ENCODE data around the gene FKTN.

The FKTN gene

DNA sequence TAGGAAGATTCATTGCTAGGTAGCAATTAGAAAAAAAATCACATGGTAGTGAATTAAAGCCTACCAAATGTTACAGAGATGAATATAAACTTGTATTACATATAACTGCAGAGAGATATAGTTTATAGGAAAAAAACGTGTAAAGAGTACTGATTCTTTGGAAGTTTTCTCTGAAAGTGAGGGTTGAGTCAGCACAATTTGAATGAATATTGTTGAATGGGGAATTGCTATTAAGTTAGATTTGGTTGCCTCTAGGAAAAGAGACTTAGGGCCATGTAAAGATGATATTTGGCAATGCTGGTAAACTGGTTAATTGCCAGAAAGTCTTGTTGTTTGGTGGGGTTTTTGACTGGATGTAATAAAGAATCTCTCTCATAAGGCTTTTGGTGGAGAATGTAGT is 67.2 kb downstream of the FKTN start:
- in situ Hi-C loops (cut with MboI; ENCODE audit: low sequenced_read_pairs) = no loop called here

DNA sequence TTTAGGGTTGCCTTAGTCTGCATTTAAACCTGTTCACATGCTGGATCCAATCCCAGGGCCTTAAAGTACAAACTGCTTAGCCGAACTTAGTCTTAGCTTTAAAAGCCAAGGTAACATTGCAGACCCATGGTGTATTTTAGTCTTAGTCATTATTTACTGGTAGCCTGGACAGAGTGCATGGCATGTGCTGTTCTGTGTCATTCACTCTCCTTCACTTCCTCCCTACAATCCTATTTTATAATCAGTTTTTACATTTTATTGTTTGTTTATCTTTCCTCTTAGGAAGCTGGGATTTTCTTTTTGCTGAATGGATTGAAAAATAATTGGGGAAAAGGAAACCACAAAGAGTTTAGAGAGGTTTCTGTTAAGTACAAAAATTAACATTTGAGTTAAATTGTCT is 74.9 kb downstream of the FKTN start:
- in situ Hi-C loops (cut with MboI; ENCODE audit: low sequenced_read_pairs) = no loop called here

DNA sequence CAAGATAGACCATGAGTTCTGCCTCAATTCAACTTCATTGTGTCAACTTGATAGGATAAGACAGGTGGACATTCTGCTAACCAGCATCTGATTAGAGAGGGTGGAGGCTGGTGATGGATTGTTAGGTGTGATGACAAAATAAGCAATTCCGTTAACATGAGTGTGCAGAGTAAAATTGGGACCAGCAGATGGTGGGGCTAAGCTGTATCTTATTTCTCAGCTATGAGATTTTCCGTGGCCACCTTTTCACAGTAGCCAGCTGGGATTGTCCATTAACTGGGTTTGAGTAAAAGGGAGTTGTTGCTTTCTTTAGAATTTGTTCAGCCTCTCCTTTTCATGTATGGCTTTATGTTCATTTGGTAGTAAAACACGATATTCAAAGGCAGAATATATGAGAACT is 75.5 kb downstream of the FKTN start:
- in situ Hi-C loops (cut with MboI; ENCODE audit: low sequenced_read_pairs) = no loop called here

DNA sequence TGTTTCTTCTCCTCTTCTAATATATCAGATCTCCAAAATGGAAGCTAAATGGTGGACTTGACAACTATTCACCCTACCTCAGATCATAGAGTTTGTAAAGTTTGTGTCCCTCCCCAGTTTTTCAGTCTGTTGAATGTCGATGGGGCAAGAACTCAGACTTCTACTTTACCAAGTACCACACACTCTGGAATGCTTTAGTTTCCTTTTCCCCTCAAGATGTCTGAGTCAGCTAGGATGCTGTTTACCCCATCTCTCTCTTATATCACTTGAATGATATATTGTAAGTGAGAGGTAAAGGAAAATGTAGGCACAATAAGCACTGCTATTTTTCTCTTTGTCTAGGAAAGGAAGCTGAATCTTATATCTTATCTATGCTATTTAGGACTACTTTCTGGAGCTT is 78.4 kb downstream of the FKTN start:
- in situ Hi-C loops (cut with MboI; ENCODE audit: low sequenced_read_pairs) = no loop called here

DNA sequence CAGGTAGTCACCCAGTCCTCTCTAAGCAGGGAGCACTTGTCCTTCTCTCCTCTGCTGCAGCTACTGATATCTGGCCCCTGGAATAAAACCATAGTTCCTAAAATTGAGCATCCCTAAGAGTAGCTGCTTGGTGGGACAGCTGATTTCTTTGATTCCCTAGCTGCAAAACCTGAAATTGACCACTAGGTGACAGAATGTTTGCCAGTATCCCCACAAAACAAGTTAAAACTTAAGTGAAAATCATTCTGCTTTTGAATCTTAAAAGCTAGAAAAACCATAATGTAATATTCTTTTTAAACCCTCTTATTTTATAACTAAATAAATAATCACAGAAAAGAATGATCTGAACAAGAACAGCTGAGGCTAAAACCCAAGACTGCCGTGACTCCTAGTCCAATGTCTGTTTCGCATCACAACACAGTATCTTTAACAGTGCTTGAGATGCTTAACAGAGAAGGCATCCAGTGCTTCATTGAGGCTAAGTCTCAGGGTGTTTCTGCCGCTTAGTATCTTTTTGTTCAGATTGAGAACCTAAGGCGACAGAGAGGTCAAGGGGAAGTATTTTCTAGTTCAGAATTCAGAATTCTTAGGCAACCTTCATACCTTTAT is 80.0 kb downstream of the FKTN start:
- in situ Hi-C loops (cut with MboI; ENCODE audit: low sequenced_read_pairs) = no loop called here

DNA sequence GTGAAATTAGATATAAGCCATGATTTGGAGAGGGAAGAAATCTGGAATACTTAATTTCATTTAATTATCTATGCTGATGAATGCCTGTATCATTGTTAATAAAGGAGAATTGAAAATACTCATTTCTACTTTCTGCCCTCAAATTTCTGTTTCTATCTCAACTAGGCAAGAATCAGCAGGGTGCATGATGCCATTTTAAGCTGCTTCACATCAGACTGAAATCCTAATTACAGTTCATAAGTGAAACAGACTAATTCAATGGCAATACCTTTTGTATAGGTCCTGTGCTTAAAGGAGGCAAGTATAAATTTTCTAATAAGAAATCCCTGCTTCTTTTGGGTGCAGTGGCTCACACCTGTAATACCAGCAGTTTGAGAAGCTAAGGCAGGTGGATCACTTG is 82.0 kb downstream of the FKTN start:
- in situ Hi-C loops (cut with MboI; ENCODE audit: low sequenced_read_pairs) = no loop called here

DNA sequence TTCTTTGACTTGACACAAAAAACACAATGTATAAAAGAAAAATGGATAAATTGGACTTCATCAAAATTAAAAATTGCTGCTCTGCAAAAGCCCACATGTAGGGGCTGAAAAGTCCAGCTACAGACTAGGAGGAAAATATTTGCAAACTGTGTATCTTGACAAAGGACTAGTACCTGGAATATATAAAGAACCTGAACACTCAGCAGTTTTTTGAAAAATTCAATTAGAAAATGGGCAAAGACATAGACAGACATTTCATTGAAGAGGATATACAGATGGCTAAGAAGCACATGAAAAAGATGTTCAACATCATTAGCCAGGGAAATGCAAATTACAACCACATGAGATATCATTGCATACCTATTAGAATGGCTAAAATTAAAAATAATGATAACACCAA is 85.9 kb downstream of the FKTN start:
- in situ Hi-C loops (cut with MboI; ENCODE audit: low sequenced_read_pairs) = no loop called here

DNA sequence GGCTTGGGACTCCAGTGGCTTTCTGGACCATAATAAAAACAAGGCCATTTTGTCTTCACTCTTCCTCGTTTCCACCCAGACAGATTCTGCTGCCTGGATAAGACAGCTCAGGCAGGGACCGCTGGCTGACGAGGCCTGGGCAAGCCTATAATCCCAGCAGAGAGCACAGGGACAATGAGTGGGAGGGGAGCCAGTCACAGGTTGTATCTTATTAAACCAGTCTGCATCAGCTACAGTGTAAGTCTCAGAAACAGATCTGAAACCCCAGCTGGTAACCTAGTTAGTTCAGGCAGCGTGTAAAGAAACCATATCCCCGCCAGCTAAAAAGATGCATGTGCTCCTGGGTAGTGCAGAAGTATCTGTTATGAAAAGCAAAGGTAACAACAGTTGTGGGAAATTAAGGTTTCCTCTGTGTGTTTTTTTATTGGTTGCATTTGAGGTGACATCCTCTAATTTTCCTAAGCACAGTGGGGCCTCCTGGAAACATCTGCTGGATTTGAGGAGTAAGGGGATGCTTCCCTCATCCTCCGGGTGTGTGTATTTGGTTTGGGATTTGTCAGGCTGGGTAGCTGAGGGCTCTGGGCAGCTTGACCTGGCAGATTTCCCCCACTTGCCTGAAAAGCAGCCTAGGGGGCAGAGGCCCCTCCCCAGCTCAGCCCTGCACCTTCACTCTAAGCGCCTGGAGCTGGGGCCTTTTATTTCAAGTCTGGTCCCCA is 89.1 kb downstream of the FKTN start:
- in situ Hi-C loops (cut with MboI; ENCODE audit: low sequenced_read_pairs) = no loop called here

DNA sequence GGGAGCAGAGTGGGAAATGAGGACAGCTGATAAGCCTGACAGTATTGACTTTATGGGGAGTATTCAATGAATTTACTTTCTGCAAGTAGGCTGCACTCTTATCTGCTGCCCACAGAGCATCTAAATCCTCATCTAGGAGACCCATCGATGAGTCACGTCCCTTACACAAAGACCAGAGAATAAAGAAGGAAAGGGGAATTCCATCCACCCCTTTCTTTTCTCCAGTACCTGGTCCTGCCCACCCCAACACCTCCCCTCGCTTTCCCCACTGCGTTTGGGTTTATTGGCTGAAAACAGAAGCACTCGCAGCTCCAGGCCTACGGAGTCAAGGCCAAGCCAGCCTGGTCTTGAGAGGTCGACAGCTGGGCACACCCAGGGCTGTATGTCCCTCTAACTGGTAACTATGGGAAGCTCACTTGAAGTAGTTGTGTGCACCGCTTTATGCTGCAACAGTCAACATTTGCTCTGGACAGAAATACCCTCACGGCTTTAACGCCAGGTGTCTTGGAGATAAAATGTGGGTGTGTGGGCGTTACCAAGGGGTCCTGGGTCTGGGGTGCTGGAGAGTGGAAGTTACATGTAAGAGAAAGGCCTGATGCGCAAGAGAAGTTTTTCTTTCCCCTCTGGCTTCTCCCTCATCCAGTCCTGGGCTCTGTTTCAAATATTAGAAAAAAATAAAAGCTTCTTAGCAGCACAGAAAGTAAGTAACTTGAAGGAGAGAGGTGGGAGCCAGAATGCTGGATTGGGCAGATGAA is 89.8 kb downstream of the FKTN start:
- in situ Hi-C loops (cut with MboI; ENCODE audit: low sequenced_read_pairs) = no loop called here

DNA sequence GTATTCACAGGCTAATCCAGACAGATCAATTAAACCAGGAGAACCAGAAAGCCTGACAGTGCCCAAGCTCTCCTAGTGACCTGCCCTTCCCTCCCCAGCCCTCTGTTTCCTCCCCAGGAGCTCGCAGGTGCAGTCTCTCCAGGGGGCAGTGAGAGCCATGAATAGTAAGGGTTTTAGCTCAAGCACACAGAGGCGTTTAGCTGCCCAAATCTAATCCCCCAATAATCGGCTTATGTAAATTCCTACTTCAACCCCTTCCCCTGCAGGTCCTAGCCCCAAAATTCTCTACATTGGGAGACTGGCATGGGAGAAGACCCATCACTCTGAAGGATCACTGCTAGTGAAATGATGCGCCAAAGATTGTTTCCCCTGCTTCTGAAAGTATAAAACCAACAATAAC is 93.9 kb downstream of the FKTN start:
- in situ Hi-C loops (cut with MboI; ENCODE audit: low sequenced_read_pairs) = no loop called here

DNA sequence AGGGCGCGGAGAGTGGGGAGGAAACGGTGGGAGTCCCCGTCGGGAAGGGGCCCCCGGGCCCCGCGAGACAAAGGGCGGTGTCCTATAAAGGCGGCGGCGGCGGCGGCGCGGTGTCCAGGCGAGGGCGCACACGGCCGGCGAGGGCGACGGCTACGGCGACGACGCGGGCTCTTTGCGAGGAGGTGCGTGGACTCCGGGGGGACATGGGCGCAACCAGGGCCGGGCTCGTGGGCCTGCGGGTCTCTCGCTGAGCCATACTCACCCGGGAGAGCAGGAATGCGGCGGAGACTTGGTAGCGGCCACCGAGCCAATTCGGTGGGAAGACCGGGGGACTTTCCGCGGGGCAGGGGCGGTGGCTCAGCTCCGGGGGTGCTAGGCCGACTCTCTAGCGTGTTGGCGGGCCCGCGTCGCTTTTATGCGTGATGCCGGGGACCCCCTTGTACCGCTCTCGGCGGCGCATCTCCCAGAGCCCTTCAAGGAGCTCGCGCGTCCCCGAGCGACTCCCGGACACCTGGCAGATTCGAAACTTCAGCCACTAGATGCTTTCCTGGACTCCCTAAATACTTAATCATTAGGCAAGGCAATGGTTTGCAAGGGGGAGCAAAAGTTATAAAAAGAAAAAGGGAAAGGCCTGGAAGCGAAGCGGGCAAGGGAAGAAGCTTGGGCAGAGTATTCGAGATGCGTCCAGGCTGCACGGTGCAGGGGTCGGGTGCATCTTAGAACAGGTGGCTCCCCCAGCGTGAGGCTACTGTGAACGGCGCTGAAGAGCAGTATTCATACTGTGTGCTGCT is 98.4 kb downstream of the FKTN start:
- in situ Hi-C loops (cut with MboI; ENCODE audit: low sequenced_read_pairs) = no loop called here

DNA sequence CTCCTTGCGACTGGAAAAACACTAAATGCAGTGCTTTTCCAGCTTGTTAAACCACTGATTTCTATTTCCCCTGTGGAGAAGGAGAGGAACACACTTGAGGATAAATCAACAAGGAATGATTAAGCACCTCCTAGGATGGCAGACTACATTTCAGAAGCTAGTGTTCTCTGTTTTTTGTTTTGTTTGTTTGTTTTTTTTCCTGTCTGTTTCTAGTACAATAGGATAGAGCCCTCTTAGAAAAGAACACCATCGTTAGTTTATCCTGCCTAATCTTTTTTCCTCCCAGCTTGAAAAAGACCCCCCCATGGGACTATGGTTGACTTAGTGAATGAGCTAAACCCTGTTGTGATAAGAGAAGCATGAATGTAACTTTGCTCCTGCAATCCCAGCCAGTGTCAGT is 100.4 kb downstream of the FKTN start:
- in situ Hi-C loops (cut with MboI; ENCODE audit: low sequenced_read_pairs) = no loop called here

DNA sequence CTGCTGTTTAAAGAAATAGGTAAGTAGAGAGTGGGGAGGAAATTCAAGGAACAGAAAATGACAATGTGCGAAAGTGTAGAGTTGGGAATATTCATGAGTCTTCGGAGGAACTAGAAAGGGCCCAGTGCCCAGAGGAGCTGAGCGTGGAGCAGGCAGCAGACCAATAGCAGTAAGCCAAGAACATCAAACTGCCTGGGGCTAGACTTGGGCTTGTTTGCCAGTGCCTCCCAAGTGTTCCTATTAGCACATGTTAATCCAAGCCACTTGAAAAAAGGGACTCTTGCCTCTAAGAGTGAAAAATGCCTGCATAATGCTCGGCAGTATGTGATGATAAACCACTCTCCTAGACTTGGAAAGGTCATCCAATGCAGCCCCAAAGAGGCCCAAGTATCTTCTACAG is 103.1 kb downstream of the FKTN start:
- in situ Hi-C loops (cut with MboI; ENCODE audit: low sequenced_read_pairs) = no loop called here

DNA sequence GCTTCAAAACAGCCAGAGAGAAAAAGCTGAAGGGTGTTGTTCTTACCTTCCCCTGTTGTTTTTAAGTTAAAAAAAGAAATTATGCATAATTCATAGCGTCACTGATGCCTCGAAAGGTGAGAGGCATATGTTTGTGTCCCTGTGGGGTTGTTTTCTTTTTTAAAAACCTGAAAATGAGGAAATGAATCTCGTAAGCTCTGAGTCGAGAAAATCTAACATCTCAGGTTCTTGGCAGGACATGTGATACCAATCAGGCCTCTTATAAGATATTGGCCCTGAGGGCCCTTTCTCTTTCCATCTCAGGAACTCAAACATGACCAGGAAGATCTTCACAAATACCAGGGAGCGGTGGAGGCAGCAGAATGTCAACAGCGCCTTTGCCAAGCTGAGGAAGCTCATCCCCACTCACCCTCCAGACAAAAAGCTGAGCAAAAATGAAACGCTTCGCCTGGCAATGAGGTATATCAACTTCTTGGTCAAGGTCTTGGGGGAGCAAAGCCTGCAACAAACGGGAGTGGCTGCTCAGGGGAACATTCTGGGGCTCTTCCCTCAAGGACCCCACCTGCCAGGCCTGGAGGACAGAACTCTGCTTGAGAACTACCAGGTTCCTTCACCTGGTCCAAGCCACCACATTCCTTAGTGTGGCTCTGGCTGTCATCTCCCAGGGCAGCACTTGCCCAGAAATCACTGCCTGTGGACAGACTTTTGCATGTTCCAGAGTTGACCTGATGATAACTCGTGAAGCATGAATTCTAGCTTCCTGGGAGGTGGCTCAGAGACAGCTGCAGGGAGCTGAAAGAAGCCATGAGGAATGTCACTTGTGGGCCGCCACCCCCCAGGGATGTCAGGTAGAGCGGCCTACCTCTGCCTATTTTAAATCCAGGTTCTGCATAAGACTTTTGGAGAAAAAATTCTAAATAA is 104.5 kb downstream of the FKTN start, which contains the start of gene TAL2:
TSS of gene TAL2 (plus strand) at position 274 of the 921 bp plus-strand sequence. CDS start at position 314, 40 bp downstream.
- in situ Hi-C loops (cut with MboI; ENCODE audit: low sequenced_read_pairs) = no loop called here

DNA sequence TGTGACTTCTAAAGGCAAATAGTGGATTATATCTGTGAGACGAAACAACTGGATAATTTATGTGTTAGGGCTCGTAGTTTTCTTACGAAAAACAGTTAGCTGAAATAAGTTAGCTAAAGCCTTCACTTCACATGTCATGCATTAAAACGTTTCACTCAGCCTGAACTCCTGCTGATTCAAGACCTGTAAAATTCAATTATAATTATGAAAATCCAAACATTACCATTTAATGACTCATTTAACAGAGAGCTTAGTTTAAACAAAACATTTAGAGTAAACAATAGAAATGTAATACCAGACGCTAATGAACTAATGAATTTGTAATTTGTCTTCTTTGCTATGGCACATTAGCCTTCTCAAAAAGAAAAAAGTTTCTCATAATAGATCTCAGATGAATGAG is 106.0 kb downstream of the FKTN start:
- in situ Hi-C loops (cut with MboI; ENCODE audit: low sequenced_read_pairs) = no loop called here

DNA sequence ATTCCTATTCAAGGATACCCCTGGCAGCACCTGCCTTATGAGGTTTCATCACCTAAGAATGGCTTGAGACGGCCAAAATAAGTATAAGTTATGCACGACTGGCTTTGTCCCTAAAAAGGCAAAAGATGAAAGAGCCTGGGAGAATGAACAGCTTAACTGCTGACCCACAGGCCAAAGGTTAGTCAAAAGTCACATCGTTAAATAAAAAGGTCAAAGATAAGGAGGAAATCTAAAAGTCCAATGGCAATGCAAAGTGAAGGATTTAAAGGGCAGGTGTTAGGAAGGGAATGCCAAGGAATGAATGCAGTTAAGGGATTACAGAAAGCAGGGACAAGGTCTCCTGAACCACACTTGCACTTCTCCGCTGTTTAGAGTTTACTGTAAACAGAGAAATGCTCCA is 109.9 kb downstream of the FKTN start:
- in situ Hi-C loops (cut with MboI; ENCODE audit: low sequenced_read_pairs) = no loop called here

DNA sequence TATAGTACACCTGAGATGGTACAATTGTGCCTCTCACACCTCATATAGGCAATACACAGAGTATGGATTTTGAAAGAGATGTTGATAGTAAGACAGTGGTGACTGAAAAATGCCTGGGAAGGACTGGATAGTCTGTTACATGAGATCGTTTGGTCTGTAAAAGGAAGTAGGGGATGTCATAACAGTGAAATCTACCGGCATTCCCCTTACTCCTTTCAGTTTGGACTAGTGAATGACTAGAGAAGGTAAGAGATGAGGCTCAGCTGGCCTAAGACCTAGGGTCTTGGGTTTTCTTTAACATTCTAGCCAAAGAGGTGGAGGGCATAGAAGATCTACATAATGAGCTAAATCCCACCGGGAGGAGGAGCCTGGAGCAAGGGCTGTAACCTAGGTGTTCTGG is 112.4 kb downstream of the FKTN start:
- in situ Hi-C loops (cut with MboI; ENCODE audit: low sequenced_read_pairs) = no loop called here

DNA sequence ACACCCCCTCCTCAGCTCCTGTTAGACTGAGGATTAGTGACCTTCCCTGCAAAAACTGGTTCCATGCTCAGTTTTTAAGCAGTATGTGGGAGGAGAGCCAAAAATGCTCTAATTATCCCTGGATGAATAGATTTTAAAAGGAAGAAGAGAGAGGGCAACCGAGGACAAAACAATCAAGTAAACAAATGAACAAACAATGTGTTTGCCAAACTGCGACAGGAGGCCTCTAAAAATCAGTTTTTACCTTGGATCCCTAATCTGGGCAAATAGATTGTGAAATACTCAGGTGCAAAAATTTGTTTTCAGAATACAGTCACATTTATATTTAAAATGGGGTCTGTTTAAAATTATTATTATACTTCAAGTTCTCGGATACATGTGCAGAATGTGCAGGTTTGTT is 112.8 kb downstream of the FKTN start:
- in situ Hi-C loops (cut with MboI; ENCODE audit: low sequenced_read_pairs) = no loop called here

DNA sequence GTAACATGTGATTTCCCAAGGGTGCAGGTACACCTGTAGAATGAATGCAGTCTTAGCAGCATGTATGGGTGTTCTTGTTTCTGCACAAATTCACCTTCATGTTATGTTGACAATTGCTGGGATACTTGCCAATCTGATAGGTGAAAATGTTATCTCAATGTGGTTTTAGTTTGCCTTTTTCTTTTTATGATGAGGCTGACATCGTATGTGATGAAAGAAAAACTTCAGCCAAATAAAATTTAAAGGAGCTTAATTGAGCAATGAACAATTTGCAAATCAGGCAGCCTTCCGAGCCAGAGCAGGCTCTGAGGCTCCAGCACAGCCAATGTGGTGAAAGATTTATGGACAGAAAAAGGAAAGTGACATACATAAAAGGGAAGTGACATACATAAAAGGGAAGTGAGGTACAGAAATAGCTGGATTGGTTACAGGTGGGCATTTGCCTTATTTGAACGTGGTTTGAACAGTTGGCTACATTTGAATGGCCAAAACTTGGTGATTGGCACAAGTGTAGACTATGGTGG is 114.8 kb downstream of the FKTN start:
- in situ Hi-C loops (cut with MboI; ENCODE audit: low sequenced_read_pairs) = no loop called here

DNA sequence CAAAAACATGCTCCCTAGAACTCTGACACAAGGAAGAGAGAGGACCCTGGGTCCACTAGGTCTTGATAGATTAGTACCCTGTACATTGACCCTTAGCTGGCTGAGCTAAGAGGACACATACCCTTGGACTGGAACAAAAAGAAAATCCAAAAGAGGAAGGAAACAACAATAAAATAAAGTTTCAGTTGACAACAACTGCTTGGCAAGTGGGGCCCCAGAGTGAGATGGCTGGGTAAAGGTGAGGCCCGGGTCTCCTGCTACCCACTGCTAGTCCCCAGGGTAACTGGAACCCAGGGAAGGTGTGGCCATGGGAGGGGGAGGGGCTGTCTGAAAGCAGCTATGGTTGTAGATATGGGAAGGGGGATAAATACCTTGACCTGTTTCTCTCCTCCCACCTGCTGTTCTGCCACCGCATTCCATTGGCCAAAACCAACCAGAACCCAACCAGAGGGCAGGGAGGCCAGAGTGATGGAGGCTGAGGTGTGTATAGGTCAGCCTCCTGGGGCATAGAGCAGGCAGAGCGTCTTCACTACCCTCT is 116.0 kb downstream of the FKTN start:
- in situ Hi-C loops (cut with MboI; ENCODE audit: low sequenced_read_pairs) = no loop called here

Data from HL-60/S4 treated with retinoic acid at 250 ng/mL for 4 days and 3 days (cell line).